ENCODE data around the gene CADM1. TPM values are rescaled to one million over a fixed set of nuclear protein-coding genes. Genes with fewer than 3 reads are reported as not detected.

The CADM1 gene
- total RNA-seq, 2 experiments from 2014 or later = 0.47 to 0.63 TPM

DNA sequence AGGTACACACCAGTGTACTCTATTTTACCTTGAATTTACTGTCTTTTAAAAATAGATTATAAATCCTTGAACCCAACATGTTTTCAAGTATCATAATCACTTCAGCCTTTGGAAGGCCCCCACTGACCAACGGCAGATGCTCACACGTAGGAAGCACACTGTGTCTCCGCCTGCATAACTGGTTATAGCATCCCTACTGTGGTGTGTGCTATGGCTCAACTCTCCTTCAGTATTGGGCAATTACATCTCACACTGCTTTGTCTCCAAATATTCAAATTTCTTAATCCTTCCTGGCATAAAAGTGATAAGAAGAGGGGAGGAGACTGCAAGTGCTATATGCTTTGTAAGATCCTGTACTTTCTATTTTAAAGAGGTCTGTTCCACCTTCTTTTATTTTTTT is 165.7 kb downstream of the CADM1 start:
- TF ChIP-seq, protein P1, sequence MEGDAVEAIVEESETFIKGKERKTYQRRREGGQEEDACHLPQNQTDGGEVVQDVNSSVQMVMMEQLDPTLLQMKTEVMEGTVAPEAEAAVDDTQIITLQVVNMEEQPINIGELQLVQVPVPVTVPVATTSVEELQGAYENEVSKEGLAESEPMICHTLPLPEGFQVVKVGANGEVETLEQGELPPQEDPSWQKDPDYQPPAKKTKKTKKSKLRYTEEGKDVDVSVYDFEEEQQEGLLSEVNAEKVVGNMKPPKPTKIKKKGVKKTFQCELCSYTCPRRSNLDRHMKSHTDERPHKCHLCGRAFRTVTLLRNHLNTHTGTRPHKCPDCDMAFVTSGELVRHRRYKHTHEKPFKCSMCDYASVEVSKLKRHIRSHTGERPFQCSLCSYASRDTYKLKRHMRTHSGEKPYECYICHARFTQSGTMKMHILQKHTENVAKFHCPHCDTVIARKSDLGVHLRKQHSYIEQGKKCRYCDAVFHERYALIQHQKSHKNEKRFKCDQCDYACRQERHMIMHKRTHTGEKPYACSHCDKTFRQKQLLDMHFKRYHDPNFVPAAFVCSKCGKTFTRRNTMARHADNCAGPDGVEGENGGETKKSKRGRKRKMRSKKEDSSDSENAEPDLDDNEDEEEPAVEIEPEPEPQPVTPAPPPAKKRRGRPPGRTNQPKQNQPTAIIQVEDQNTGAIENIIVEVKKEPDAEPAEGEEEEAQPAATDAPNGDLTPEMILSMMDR (IDR thresholded peaks at IDR 0.05) = no peak
- Mint-ChIP-seq H3K9me3 (no peaks in the 10 kb centered on the region), H3K4me1 (ENCODE audit: low read depth) (no peaks in the 10 kb centered on the region), H3K27me3 (peaks cover 2% of the 10 kb centered on the region), H3K36me3 (ENCODE audit: low read depth) (no peaks in the 10 kb centered on the region), H3K27ac (no peak overlapping the region), H3K4me3 (no peak overlapping the region)
- ChIA-PET POLR2A (no interaction called here), CTCF (no interaction called here)
- ATAC-seq (no peak), DNase-seq (no peak)
- intact Hi-C loops (cut with micrococcal nuclease) = loop anchor here (5.0 to 10.0 kb wide), 2 partner anchors 939 to 1346 kb away; no protein-coding TSS in a partner anchor

DNA sequence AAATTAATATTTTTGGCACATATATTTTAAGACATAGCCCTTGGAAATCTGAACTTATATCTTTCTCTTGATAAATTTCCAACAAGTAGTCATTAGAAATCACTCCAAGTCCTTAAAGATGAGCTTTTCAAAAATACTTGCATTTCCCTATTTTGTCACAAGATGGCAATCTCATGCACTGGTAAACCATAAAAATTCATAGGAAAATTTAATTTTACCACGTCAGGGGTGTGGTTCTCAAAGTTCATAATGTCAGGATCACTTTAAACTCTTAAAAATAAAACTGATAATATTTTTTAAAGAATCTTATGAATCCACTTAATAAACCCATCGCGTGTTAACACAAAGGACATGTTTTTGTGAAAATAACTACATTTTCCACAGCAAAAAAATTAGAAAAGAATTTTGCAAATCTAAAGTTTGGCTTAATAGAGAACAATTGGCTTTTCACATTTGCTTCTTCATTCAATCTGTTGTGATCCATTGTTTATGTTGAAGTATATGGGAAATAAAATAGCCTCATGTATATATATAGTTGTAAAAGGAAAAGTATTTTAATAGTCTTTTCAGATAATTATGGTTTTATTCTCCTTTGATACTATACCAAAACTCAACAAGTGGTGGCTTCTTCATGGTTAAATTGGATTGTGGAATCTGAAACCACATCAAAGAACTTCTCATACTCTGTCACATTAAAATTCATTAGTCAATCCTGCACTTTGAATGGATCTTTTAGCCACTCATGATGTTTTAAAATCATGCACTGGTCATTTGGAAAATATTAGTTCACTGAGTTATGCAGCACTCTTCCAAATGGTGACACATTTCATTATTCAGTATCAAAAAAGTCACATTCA is 169.1 kb downstream of the CADM1 start:
- intact Hi-C loops (cut with micrococcal nuclease) = loop anchor here (5.0 to 10.0 kb wide), 2 partner anchors 942 to 1350 kb away; no protein-coding TSS in a partner anchor
- H3K4me1 Mint-ChIP-seq (ENCODE audit: low read depth) = no peaks in the 10 kb centered on the region
- DNase-seq = no peak
- no peaks in the 10 kb centered on the region for H3K27me3 Mint-ChIP-seq
- no peak overlapping the region for H3K4me3 Mint-ChIP-seq
- CTCF ChIA-PET = interaction anchor here (0.6 to 1.1 kb wide), 3 partner anchors 10 to 1357 kb away, joined by 3 read pairs; no protein-coding TSS in a partner anchor
- ATAC-seq = no peak
- no peaks in the 10 kb centered on the region for H3K36me3 Mint-ChIP-seq (ENCODE audit: low read depth)
- no peaks in the 10 kb centered on the region for H3K9me3 Mint-ChIP-seq
- no peak overlapping the region for H3K27ac Mint-ChIP-seq
- TF ChIP-seq, protein P1 (IDR thresholded peaks at IDR 0.05) = peak; percentile 80
- POLR2A ChIA-PET = no interaction called here

DNA sequence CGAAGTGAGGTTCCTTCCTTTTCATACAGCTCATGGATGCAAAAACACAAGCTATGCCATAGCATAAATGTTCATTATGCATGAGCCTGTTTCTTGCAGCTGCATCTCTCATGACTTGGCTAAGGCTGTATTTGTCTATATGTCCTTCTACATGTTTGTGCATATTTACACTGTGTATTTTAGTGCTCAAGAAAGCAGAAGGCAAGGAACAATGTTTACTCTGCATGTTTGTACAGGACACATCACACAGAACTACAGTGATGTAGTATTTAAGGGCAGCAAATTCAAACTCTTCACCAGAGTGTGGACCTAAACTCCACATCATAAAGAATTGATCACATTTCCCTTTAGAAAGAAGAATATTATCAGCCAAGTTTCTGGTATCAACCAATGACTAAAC is 170.3 kb downstream of the CADM1 start:
- TF ChIP-seq, protein P1 (IDR thresholded peaks at IDR 0.05) = no peak
- H3K27me3 Mint-ChIP-seq = peaks cover 2% of the 10 kb centered on the region
- H3K9me3 Mint-ChIP-seq = no peaks in the 10 kb centered on the region
- DNase-seq (no peak), ATAC-seq (no peak)
- ChIA-PET CTCF (interaction anchor here (1.3 to 1.4 kb wide), 2 partner anchors 9 to 1166 kb away, joined by 3 to 4 read pairs; no protein-coding TSS in a partner anchor), POLR2A (no interaction called here)
- no peak overlapping the region for H3K4me3 Mint-ChIP-seq
- H3K27ac Mint-ChIP-seq = no peak overlapping the region
- H3K4me1 Mint-ChIP-seq (ENCODE audit: low read depth) = no peaks in the 10 kb centered on the region
- H3K36me3 Mint-ChIP-seq (ENCODE audit: low read depth) = no peaks in the 10 kb centered on the region
- intact Hi-C loops (cut with micrococcal nuclease) = loop anchor here (10.0 kb wide), 1 partner anchor 1351 kb away; no protein-coding TSS in a partner anchor

DNA sequence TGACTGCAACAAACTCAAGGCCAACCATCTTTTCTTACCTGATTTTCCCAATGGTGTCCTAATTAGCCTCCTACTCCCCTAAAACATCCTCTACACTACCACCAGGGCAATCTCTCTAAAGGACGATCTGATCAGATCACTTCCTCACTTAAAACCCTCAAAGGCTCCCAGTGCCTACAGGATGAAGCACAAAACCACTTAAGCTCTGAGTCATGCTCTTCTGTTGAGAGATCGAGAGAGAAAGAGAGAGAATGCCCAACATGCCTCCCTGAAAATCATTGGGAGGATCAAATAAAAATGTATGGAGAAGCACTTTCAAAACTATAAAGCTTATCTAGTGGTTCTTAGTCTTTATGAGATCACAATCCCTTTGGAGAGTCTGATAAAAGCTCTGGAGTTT is 171.1 kb downstream of the CADM1 start:
- no peaks in the 10 kb centered on the region for H3K4me1 Mint-ChIP-seq (ENCODE audit: low read depth)
- H3K36me3 Mint-ChIP-seq (ENCODE audit: low read depth) = no peaks in the 10 kb centered on the region
- TF ChIP-seq, protein P1 (IDR thresholded peaks at IDR 0.05) = no peak
- H3K27ac Mint-ChIP-seq = no peak overlapping the region
- no peak for ATAC-seq
- DNase-seq = no peak
- H3K27me3 Mint-ChIP-seq = peaks cover 2% of the 10 kb centered on the region
- no peak overlapping the region for H3K4me3 Mint-ChIP-seq
- ChIA-PET POLR2A (no interaction called here), CTCF (interaction anchor here (1.3 to 1.4 kb wide), 2 partner anchors 9 to 1167 kb away, joined by 3 to 4 read pairs; no protein-coding TSS in a partner anchor)
- no peaks in the 10 kb centered on the region for H3K9me3 Mint-ChIP-seq
- intact Hi-C loops (cut with micrococcal nuclease) = loop anchor here (10.0 kb wide), 1 partner anchor 1352 kb away; no protein-coding TSS in a partner anchor
